COLO668 (cell line): Measurements from ENCODE around the gene ENOPH1.

Experiments used
- DNase-seq: peaks from one replicate; lab custom pipeline; 2025; ENCODE audit not compliant: unreplicated experiment; lab: John Stamatoyannopoulos, UW

The ENOPH1 gene

DNA sequence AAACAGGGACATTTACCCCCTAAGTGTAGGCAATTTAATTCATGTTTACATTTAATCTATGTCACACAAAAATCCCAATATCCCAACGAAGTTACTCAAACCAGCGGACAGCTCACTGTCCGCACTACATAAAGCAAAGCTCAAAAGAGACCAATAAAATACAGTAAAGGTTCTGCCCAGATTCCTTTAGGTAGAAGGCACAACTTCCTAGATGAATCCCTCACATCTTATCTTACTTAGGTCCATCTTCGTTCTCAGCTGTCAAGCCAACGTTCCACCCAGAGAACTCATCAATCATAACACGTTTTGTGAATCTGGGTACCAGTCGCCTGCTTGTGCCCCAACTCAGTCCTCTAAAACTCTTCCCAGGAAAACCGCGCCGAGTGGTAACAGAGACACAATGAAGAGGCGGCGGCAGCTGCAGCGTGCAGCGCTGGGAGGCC lies 1.8 kb upstream of the ENOPH1 start:
- DNase-seq: no peak

DNA sequence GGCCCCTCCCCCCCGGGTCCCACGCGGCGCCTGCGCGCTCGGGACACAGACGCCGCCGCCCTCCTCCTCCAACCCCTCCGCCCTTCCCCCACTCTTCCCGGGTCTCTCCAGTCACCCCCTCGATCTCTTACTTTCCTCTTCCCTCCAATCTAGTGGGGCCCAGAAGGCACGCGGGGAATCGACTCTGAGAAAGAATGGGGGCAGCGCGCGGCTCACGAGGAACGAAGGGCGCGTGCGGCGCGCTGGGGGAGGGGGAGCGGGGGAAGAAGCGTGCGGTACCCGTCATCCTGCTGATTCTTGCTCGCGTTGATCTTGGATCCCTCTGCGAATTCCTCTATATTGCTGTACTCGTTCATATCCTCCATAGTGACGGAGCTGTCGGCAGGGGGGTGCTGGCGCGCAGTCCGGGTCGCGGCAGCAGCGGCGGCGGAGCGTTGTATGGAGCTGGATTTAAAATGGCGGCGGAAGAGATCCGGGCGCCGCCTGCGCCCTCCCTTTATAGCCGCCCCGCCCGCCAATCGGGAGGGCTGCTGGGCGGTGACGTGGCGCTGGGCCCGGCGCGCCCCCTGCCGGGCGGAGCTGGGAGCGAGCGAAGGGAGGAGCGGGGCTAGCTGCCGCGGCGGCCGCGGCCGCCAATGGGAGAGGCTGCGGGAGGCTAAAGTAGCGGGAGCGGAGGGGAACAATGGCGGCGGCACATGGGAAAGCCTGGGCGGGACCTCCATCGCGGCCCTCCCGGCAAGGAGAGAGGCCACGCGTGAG lies 1.2 kb upstream of the ENOPH1 start:
- DNase-seq: peak; percentile 95

DNA sequence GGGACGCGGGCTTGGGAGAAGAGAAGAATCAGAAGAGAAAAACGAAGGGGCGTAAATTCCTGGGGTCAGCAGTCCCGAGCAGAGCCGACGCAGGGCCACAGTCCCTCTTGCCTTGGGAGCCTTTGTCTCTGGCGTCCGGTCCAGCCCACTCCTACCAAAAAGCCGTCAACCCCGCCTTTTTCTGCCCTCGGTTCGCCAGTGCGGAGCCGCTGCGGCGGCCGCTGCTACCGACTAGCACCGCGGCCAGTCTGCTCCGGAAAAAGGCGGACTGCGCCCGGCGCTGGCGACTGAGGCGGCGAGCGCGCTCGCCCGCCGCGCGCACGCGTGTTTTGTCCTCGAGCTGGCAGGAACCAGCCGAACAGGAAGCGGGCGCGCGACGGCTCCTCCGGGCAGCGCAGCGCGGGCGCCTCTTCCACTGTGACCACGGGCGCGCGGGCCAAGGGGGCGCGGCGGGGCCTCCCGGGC lies 630 bp upstream of the ENOPH1 start:
- DNase-seq: no peak

GRCh38 chr4:82430964-82431745 lies 765 bp downstream of the ENOPH1 start:
- DNase-seq: peak; percentile 83

DNA sequence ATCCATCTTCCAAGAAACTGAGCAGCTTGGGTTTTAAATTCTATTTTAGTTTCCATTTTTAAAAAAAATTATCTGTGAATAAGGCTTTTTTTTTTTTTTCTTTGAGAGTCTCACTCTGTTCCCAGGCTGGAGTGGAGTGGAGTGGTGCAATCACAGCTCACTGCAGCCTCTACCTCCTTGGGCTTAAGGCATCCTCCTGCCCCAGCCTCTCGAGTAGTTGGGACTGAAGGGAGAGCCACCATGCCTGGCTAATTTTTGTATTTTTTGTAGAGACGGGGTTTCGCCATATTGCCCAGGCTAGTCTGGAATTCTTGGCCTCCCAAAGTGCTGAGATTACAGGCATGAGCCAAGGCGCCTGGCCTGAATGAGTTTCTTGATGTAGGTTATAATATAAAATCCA lies 1.4 kb downstream of the ENOPH1 start:
- no peak for DNase-seq

DNA sequence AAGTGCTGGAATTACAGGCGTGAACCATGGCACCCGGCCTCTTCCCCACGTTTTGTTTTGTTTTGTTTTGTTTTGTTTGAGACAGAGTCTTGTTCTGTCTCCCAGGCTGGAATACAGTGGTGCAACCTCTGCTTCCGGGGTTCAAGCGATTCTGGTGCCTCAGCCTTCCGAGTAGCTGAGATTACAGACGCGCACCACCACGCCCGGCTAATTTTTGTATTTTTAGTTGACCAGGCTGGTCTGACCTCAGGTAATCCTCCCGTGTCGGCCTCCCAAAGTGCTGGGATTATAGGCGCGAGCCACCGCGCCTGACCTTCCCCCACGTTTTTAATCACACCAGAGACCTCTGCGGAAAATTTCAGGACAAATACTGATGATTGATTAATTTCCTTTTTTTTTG lies 2.2 kb downstream of the ENOPH1 start:
- no peak for DNase-seq

GRCh38 chr4:82433791-82434190 lies 3.4 kb downstream of the ENOPH1 start:
- no peak for DNase-seq

DNA sequence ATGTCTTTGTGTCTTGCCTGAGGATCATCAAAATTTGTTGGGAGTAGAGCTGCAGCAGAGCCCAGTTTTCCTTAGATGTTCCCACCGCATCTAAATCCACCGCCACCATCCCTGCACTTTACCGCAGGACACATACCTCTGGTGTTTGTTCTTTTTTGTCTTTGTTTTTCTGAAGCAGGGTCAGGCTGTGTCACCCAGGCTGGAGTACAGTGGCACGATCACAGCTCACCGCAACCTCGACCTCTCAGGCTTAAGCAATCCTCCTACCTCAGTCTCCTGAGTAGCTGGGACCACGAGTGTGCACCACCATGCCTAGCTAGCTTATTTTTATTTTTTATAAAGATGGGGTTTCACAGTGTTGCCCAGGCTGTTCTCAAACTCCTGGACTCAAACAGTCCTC lies 4.6 kb downstream of the ENOPH1 start:
- no peak for DNase-seq

DNA sequence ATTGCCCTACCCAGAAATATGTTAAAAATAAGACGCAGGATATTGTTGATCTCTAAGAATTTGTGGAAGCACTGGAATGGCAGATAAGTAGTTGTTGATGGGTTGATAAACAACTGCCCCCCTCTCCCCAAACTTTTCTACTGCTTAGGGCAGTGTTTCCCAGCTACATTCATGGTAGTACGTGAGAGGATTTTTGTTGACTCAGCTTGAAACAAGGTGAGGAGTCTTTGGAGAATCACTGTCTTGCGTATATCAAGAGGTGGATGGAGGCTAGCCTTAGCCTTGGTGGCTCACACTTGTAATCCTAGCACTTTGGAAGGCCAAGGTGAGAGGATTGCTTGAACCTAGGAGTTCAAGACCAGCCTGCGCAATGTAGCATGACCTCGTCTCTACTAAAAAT lies 5.7 kb downstream of the ENOPH1 start:
- DNase-seq: no peak

DNA sequence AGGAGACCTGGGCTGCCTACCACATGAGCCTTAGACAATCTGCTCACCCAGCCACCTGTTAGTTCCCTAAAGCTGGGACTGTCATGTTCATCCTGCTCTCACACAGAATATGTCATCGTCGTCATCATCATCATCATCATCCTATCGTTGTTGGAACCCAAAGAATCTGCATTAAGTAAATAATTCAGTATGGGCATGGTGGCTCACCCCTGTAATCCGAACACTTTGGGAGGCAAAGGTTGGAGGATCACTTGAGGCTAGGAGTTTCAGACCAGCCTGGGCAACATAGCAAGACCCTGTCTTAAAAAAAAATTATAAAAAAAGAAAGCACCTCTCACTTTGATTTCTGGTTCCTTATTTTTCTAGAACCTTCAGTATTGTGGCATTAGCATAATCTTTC lies 6.4 kb downstream of the ENOPH1 start:
- no peak for DNase-seq

GRCh38 chr4:82437285-82438005 lies 7.1 kb downstream of the ENOPH1 start:
- no peak for DNase-seq

GRCh38 chr4:82439088-82439487 lies 8.7 kb downstream of the ENOPH1 start:
- no peak for DNase-seq

DNA sequence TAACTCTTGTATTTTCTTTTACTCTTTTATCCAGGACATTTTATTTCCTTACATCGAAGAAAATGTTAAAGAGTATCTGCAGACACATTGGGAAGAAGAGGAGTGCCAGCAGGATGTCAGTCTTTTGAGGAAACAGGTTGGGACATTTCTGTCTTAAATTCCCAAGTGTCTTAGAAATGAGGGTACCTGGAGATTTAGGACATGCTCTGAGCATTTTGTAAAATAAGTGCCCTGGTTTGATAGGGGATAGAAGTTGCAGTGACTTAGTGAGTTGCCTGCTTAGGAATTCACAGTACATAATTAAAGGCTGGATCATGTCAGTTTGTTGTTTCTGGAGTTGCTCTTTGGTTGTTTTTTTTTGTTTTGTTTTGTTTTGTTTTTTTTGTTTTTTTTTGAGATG lies 17.5 kb downstream of the ENOPH1 start:
- no peak for DNase-seq

DNA sequence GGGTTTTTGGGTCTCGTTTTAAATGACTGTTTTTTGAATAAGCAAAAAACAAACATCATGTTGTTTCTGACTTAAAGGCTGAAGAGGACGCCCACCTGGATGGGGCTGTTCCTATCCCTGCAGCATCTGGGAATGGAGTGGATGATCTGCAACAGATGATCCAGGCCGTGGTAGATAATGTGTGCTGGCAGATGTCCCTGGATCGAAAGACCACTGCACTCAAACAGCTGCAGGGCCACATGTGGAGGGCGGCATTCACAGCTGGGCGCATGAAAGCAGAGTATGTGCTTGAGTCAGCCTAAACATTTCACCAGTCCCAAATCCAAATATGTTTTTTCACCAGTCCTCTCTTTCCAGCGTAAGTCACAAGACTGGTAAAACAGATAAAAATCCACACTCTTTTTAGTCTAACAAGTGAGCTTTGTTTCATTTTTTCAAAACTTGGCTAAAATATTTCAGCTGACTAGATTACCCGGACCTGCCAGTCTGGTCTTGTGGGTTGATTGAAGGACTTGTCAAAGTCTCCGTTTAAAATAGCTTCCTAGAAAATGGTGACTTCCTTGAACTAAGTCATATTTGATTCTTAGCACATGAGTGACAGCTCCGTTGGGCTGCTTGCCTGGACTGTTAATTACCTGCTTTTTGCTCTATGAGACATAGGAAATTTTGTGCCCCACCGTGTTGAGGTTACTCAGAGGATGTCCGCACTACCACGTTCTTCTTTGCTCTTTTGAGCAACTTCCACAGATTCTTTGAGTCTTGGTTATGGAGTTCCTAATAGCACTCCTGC lies 20.8 kb downstream of the ENOPH1 start:
- DNase-seq: no peak

GRCh38 chr4:82452026-82452425 lies 21.6 kb downstream of the ENOPH1 start:
- no peak for DNase-seq

DNA sequence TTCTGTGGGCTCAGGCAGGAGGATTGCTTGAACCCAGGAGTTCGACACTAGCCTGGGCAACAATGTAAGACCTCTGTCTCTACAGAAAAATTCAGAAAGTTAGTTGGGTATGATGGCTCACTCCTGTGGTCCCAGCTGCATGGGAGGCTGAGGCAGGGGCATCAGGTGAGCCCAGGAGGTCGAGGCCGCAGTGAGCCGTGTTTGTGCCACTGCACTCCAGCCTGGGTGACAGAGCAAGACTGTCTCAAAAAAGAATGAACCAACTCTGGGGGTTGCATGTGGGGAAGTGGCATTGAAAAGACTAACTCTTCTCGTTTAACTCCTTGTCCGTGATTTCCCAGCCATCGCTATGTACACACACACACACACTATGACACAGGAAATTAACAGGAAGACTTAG lies 26.9 kb downstream of the ENOPH1 start:
- no peak for DNase-seq

- no peak for DNase-seq
Observed at GRCh38 chr4:82458729-82459128, 28.3 kb downstream of the ENOPH1 start.

DNA sequence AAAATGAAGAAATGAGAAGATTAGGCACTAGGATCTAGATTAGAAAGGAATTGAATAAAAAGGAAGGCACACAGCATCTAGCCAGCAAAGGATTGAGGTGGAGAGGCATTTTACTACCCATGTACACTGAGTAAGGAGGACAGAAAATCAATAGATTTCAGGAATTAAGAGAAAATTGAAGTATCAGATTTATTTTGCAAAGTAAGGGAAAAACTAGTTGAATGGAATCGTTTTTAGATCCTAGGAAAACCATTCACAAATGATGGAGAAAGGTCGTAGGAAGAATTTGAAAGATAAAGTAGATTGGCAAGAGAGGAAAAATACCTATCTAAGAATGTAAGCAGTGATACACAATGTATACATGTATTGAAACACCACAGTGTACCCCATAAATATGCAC lies 31.3 kb downstream of the ENOPH1 start:
- DNase-seq: no peak

DNA sequence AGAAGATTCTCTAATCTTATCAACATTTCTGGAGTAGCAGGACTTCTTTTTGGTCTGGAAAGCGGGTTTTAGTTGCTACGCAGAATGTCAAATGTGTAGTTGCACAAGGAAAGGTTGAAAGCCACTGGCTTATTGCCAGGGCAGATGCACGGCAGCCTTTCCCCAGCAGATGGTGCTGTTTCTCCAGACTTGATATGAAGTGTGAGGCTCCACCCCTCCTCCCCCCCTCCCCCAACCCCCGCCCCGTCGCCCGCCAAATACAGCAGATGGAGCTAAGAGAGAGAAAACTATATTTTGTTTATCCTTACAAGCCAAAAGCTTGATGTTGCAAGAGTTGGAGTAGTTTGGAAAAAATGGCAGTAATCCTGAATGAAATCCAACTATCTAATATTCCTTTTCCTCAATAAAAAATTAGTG lies 32.0 kb downstream of the ENOPH1 start:
- peak; percentile 80 for DNase-seq

DNA sequence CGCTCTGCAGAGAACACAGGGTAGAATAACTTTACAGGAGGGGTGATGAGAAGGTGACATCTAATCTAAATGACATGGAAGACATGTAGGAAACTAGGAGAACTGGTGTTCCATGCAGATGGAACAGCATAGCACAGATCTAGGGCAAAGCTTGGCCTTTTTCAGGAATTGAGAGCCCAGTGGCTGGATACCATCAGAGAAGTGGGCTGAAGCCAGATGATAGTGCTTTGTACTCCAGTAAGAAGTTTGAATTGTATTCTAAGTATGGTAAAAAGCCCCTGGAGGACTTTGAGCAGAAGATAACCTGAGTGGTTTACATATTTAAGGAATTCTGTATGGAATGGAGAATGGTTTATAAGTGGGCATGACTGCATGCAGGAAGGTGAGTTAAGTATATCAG lies 32.8 kb downstream of the ENOPH1 start:
- DNase-seq: no peak

DNA sequence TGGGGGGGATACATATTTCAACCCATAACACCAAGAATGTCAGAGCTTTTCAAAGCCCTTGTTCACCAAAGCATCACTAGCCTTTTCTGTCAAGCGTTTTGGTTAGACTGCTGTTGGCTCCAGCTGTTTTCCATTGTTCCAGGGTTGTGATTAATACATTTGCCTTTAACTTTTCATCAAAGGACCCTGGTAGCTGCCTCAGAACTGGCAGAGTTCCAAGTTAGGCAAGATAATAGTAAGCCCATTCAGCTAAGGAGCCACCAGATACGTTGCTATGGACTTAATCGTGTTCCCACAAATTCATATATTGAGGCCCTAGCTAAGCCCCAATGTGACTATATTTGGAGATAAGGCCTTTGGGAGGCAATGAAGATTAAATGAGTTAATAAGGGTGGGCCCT lies 37.1 kb downstream of the ENOPH1 start:
- no peak for DNase-seq
